ENCODE data around the gene TMEM271.

DNA sequence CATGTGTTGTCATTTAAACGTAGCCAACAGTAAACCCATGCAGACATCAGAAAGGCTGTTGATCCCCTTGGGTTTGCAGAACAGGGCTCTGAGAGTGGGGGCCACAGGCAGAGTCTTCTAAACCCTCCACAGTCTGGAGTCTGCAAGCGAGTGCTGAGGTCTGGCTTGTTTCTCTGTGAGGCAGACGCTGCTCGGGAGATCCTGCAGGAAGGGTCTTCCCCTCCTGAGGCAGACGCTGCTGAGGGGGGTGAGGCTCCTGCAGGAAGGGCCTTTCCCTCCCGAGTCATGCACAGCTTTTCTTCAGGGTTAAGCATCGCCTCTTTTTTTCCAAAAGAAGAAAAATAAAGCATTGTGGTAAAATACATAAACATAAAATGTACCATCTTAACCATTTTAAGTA, 32.1 kb upstream of the TMEM271 start:
- TF ChIP-seq ZFP3 (CRISPR knock-in tag; IDR thresholded peaks at IDR 0.05) (no peak), ESRRG (CRISPR knock-in tag; IDR thresholded peaks at IDR 0.05) (no peak), PATZ1 (CRISPR knock-in tag; IDR thresholded peaks at IDR 0.05; ENCODE audit: borderline replicate concordance) (no peak), ZFP30 (CRISPR knock-in tag; IDR thresholded peaks at IDR 0.05) (no peak), CSDC2 (CRISPR knock-in tag; IDR thresholded peaks at IDR 0.05) (no peak), ARNTL (CRISPR knock-in tag; IDR thresholded peaks at IDR 0.05; ENCODE audit: borderline replicate concordance, low read depth) (no peak)

Measured in SK-N-SH treated with all-trans-retinoic acid at 6 μM for 48 hours (cell line).